SH-SY5Y (cell line): ENCODE measurements around the gene TMEFF1.

ENCODE experiments used
- GATA2 ChIP-seq: IDR thresholded peaks from 2 replicates; pipeline ENCODE4 v1.6.1; 2011; ENCODE audit warnings: mild to moderate bottlenecking, low read depth, low read length
- GATA3 ChIP-seq: IDR thresholded peaks from 2 replicates; pipeline ENCODE4 v1.6.1; 2011; ENCODE audit warnings: low read depth, mild to moderate bottlenecking, low read length, moderate library complexity

GRCh38 chr9:100605405-100605804 is 132.5 kb downstream of the TMEFF1 start:
- TF ChIP-seq GATA2 (no peak), GATA3 (no peak)
